HEK293T (cell line): Measurements from ENCODE around the gene KIAA1217.

Source experiments
- CTCF ChIA-PET: fragments of 350-600 bp; formaldehyde crosslinking; extraction: SDS; loops from one replicate; lab custom pipeline; 2021; ENCODE audit warnings: antibody characterized with exemption, inconsistent platforms; lab: Yijun Ruan, JAX
- POLR2A ChIA-PET: fragments of 350-600 bp; formaldehyde crosslinking; extraction: SDS; loops from one replicate; lab custom pipeline; 2020; ENCODE audit warnings: antibody characterized with exemption, inconsistent platforms; lab: Yijun Ruan, JAX
- DNase-seq: peaks from one replicate; pipeline ENCODE4 v3.0.0; 2012; ENCODE audit warnings: mixed read lengths; ENCODE audit errors: extremely low spot score
- ARNT ChIP-seq: fragments of 450-650 bp; IDR thresholded peaks from 2 replicates; pipeline ENCODE4 v1.6.1; 2017; ENCODE audit warnings: mild to moderate bottlenecking
- BHLHE40 ChIP-seq: fragments of 450-650 bp; IDR thresholded peaks from 2 replicates; pipeline ENCODE4 v1.6.1; 2016; ENCODE audit warnings: mild to moderate bottlenecking, moderate library complexity, borderline replicate concordance
- CTBP1 ChIP-seq: fragments of 450-650 bp; IDR thresholded peaks from 2 replicates; pipeline ENCODE4 v1.6.1; 2016; ENCODE audit warnings: borderline replicate concordance
- ELF4 ChIP-seq: fragments of 450-650 bp; IDR thresholded peaks from 2 replicates; pipeline ENCODE4 v1.6.1; 2017; ENCODE audit warnings: antibody characterized with exemption
- FOXA1 ChIP-seq: fragments of 450-650 bp; IDR thresholded peaks from 2 replicates; pipeline ENCODE4 v1.6.1; 2016; ENCODE audit warnings: mild to moderate bottlenecking
- FOXK2 ChIP-seq: fragments of 450-650 bp; IDR thresholded peaks from 2 replicates; pipeline ENCODE4 v1.6.1; 2016; ENCODE audit warnings: mild to moderate bottlenecking
- FOXM1 ChIP-seq: fragments of 450-650 bp; IDR thresholded peaks from 2 replicates; pipeline ENCODE4 v1.6.1; 2017; ENCODE audit warnings: mild to moderate bottlenecking, borderline replicate concordance
- HDGF ChIP-seq: fragments of 450-650 bp; IDR thresholded peaks from 2 replicates; pipeline ENCODE4 v1.6.1; 2017; ENCODE audit warnings: antibody characterized with exemption, borderline replicate concordance
- L3MBTL2 ChIP-seq: fragments of 450-650 bp; conservative IDR thresholded peaks from 2 replicates; pipeline ENCODE4 v1.6.1; 2016; ENCODE audit warnings: mild to moderate bottlenecking
- LEF1 ChIP-seq: fragments of 450-650 bp; IDR thresholded peaks from 2 replicates; pipeline ENCODE4 v1.6.1; 2017; ENCODE audit warnings: mild to moderate bottlenecking, borderline replicate concordance
- NFRKB ChIP-seq: fragments of 450-650 bp; IDR thresholded peaks from 2 replicates; pipeline ENCODE4 v1.6.1; 2016; ENCODE audit warnings: mild to moderate bottlenecking, moderate library complexity
- SP1 ChIP-seq: fragments of 450-650 bp; IDR thresholded peaks from 2 replicates; pipeline ENCODE4 v1.6.1; 2017
- SUZ12 ChIP-seq: fragments of 450-650 bp; IDR thresholded peaks from 2 replicates; pipeline ENCODE4 v1.6.1; 2016; ENCODE audit warnings: mild to moderate bottlenecking
- TARDBP ChIP-seq: fragments of 450-650 bp; IDR thresholded peaks from 2 replicates; pipeline ENCODE4 v1.6.1; 2016
- ZNF384 ChIP-seq: fragments of 450-650 bp; IDR thresholded peaks from 2 replicates; pipeline ENCODE4 v1.6.1; 2016
- TF ChIP-seq, protein P1 (sequence below): fragments of 450-650 bp; IDR thresholded peaks from 2 replicates; pipeline ENCODE4 v1.6.1; 2016

The KIAA1217 gene

DNA sequence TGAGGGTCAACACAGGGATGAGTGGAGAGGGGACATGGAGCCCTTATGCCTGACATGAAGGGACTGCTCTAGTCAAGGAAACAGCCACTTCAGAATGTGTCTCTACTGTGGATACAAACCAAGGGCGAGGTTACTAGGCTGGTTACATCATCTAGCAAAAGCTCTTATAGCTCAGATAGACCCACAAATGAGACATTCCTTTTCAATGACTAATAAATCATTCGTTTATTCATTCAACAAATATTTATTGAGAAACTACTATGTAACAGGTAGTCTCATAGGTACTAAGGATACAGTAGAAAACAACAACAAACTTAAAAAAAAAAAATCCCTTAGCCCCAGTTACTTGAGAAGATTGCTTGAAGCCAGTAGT is 219.5 kb downstream of the KIAA1217 start:
- CTCF ChIA-PET = interaction anchor here (0.7 to 0.8 kb wide), 2 partner anchors 9 to 12 kb away, joined by 3 to 4 read pairs; no protein-coding TSS in a partner anchor

DNA sequence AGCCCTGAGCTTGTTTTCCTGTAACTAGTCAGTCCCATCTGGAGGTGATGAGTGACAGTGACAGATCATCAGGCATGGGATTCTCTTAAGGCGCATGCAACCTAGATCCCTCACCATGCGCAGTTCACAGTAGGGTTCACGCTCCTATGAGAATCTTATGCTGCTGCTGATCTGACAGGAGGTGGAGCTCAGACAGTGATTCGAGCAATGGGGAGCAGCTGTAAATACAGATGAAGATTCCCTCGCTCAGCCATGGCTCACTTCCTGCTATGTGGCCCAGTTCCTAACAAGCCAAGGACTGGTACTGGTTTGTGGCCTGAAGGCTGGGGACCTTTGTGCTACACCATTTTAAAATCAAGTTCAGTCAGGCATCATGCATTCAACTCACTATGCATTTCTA is 221.7 kb downstream of the KIAA1217 start:
- CTCF ChIA-PET = interaction anchor here (1.0 kb wide), 1 partner anchor 13 kb away, joined by 5 read pairs; no protein-coding TSS in a partner anchor

More for the DNA sequence above, 219.5 kb downstream of the KIAA1217 start:
- TF ChIP-seq FOXK2 (no peak), FOXM1 (no peak), SUZ12 (no peak), LEF1 (no peak), SP1 (no peak), BHLHE40 (no peak), FOXA1 (no peak), ARNT (no peak)
- TF ChIP-seq, protein P1, sequence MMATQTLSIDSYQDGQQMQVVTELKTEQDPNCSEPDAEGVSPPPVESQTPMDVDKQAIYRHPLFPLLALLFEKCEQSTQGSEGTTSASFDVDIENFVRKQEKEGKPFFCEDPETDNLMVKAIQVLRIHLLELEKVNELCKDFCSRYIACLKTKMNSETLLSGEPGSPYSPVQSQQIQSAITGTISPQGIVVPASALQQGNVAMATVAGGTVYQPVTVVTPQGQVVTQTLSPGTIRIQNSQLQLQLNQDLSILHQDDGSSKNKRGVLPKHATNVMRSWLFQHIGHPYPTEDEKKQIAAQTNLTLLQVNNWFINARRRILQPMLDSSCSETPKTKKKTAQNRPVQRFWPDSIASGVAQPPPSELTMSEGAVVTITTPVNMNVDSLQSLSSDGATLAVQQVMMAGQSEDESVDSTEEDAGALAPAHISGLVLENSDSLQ = no peak
- POLR2A ChIA-PET = no interaction called here
- no peak for DNase-seq

DNA sequence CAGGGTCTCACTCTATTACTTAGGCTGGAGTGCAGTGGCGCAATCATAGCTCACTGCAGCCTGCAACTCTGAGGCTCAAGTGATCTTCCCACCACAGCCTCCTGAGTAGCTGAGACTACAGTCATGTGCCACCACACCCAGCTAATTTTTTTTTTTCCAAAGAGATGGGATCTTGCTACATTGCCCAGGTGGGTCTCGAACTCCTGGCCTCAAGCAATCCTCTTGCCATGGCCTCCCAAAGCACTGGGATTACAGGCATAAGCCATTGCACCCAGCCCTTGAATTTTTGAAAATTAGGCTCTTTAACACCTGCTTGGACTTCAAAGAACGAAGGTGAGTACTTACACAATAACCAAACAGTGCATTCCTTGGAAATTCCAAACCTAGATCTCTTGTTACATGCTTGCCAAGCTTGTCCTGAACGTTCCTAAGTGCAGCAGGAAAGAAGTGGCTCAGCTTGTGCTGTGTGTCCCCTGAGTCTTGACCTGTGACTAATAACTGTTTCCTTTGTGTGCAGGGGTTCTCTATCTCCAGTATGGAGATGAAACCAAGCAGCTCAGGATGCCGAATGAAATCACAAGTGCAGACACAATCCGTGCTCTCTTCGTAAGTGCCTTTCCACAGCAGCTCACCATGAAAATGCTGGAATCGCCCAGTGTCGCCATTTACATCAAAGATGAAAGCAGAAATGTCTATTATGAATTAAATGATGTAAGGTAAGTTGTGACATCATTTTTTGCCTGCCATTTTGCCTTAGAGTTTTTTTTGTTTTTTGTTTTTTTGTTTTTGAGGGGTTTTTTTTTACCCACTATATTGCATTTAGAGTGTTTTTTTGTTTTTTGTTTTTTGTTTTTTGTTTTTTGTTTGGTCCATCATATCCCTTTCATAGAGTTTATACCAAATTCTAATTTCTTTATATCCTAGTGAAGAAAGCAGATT is 223.8 kb downstream of the KIAA1217 start:
- DNase-seq = no peak
- ChIA-PET POLR2A (no interaction called here), CTCF (interaction anchor here (0.6 to 0.8 kb wide), 2 partner anchors 15 to 17 kb away, joined by 3 read pairs; no protein-coding TSS in a partner anchor)
- TF ChIP-seq ZNF384 = no peak
- TF ChIP-seq FOXA1 = no peak
- no peak for TF ChIP-seq FOXK2
- TF ChIP-seq SUZ12 = no peak

More for the DNA sequence above, 221.7 kb downstream of the KIAA1217 start:
- POLR2A ChIA-PET = no interaction called here
- no peak for DNase-seq
- TF ChIP-seq L3MBTL2 (no peak), FOXM1 (no peak), ELF4 (no peak), ARNT (no peak), ZNF384 (no peak), SUZ12 (no peak), CTBP1 (no peak), BHLHE40 (no peak), SP1 (no peak), FOXK2 (no peak), FOXA1 (no peak), HDGF (no peak), NFRKB (no peak), TARDBP (no peak), LEF1 (no peak)
- TF ChIP-seq, protein P1 = no peak

DNA sequence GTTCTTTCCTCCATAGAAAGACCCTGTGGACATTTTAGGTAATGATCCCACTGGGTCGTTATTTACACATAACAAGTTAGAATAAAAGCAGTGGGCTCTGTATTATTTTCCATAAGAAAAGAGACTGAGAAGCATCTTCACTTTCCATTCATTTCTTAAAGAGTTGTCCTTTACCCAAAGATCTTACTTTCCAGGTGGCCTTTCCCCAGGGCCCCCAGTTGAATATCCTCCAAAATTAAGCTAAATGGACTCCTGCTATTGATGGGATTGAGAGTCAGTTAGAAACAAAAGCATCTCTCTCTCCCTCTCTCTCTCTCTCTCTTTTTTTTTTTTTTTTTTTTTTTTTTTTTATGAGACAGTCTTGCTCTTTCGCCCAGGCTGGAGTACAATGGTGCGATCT is 224.8 kb downstream of the KIAA1217 start:
- no peak for DNase-seq
- CTCF ChIA-PET = no interaction called here
- TF ChIP-seq NFRKB (no peak), HDGF (no peak), CTBP1 (no peak)
- POLR2A ChIA-PET = no interaction called here

DNA sequence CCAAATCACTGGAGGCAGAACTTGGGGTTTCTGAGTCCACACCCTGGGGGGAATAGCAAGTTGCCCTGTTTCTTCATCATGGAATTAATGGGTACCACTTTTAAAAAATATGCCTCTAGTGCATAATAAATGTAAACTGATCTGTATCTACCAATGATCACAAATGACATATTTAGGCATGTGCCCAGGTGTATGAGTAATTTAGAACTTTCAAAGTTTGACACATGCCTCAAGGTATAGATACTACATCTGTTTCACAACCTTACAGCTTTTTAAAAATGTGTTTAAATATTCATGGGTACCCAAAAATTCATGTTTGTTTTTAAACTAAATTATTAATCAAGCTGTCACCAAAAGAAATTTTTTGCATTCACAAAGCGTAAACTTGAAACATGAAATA is 226.0 kb downstream of the KIAA1217 start:
- POLR2A ChIA-PET = no interaction called here
- CTCF ChIA-PET = no interaction called here
- DNase-seq = no peak
- TF ChIP-seq SUZ12 (no peak), FOXA1 (no peak), BHLHE40 (no peak), FOXK2 (no peak), TARDBP (no peak), L3MBTL2 (no peak), ELF4 (no peak), NFRKB (no peak), LEF1 (no peak), FOXM1 (no peak), ARNT (no peak), SP1 (no peak), ZNF384 (no peak), CTBP1 (no peak), HDGF (no peak)
- TF ChIP-seq, protein P1 = no peak

DNA sequence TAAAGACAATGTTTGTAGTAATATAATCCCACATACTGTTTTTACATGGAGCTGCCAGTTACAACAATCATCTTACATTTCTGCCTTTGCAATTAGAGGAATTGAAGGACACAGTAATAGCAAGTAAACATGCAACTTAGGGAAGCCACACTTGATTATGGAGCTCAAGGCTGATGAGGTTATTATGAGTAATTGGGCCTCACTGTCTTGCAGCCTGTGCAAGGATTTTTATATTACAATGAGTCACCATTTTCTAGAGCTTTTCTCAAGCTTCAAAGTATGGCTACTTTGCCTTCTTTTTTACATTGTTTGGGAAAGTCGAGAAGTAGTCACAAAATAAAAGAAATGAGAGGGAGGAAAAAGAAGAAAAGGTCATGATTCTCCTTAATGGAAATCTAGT is 226.4 kb downstream of the KIAA1217 start:
- TF ChIP-seq FOXA1 (no peak), NFRKB (no peak), SUZ12 (no peak), TARDBP (no peak), BHLHE40 (no peak), ARNT (no peak), ELF4 (no peak), FOXM1 (no peak), LEF1 (no peak), CTBP1 (no peak), L3MBTL2 (no peak), HDGF (no peak), SP1 (no peak), ZNF384 (no peak), FOXK2 (no peak)
- TF ChIP-seq, protein P1 = no peak
- no peak for DNase-seq
- POLR2A ChIA-PET = no interaction called here
- CTCF ChIA-PET = interaction anchor here (0.5 kb wide), 1 partner anchor 12 kb away, joined by 3 read pairs; no protein-coding TSS in a partner anchor
